WTC11 (cell line): ENCODE results near the gene BABAM2.

ENCODE experiments used
- CTCF ChIP-seq: fragments of 200-600 bp; IDR thresholded peaks from 2 replicates; pipeline ENCODE4 v1.8.0; 2022; ENCODE audit warnings: antibody characterized with exemption
- ZNF317 ChIP-seq: sonication (generic); formaldehyde crosslinking; IDR thresholded peaks from 2 replicates; pipeline ENCODE4 v1.8.1; 2023; ENCODE audit warnings: low read depth, mild to moderate bottlenecking, moderate library complexity, missing genetic modification reagents, borderline replicate concordance

GRCh38 chr2:28329184-28329583 lies 438.7 kb downstream of the BABAM2 start:
- TF ChIP-seq CTCF (no peak), ZNF317 (no peak)
